Measurements from ENCODE around the gene TMEM91.
"Not testable (repeated sequence)": the region's sequence is repeated elsewhere in the genome, so short reads cannot be mapped to it uniquely, and the experiment has no call there.

The TMEM91 gene

GRCh38 chr19:41403181-41403970, 27.0 kb downstream of the TMEM91 start:
- Histone ChIP-seq H3K4me3 (ENCODE audit: low read depth, low read length) (no peak overlapping the region), H3K4me1 (ENCODE audit: control insufficient read depth, insufficient read depth, low read length) (peaks cover 9% of the 10 kb centered on the region; the same call in 1 of the 2 replicates), H3K27ac (ENCODE audit: low read depth, low read length) (no peak overlapping the region), H3K27me3 (ENCODE audit: control insufficient read depth, insufficient read depth, low read length) (no peaks in the 10 kb centered on the region), H3K9ac (ENCODE audit: low read depth, low read length) (no peak overlapping the region), H3K9me3 (ENCODE audit: control insufficient read depth, insufficient read depth, low read length) (no peaks in the 10 kb centered on the region), H3K36me3 (ENCODE audit: control insufficient read depth, insufficient read depth, low read length) (no peaks in the 10 kb centered on the region)

GRCh38 chr19:41405776-41406175, 29.4 kb downstream of the TMEM91 start:
- no peaks in the 10 kb centered on the region for H3K36me3 ChIP-seq (ENCODE audit: control insufficient read depth, insufficient read depth, low read length)
- 0 out of 2 replicates have a peak, but pooled peaks cover 5% of the 10 kb centered on the region for H3K4me1 ChIP-seq (ENCODE audit: control insufficient read depth, insufficient read depth, low read length)
- H3K27ac ChIP-seq (ENCODE audit: low read depth, low read length): no peak overlapping the region
- H3K9ac ChIP-seq (ENCODE audit: low read depth, low read length): no peak overlapping the region
- H3K27me3 ChIP-seq (ENCODE audit: control insufficient read depth, insufficient read depth, low read length): no peaks in the 10 kb centered on the region
- H3K4me3 ChIP-seq (ENCODE audit: low read depth, low read length): no peak overlapping the region
- no peaks in the 10 kb centered on the region for H3K9me3 ChIP-seq (ENCODE audit: control insufficient read depth, insufficient read depth, low read length)

- H3K27ac ChIP-seq (ENCODE audit: low read depth, low read length): peak overlapping the region; percentile 78
- no peak overlapping the region for H3K4me3 ChIP-seq (ENCODE audit: low read depth, low read length)
- H3K36me3 ChIP-seq (ENCODE audit: control insufficient read depth, insufficient read depth, low read length): no peaks in the 10 kb centered on the region
- no peak overlapping the region for H3K9ac ChIP-seq (ENCODE audit: low read depth, low read length)
- H3K27me3 ChIP-seq (ENCODE audit: control insufficient read depth, insufficient read depth, low read length): no peaks in the 10 kb centered on the region
- H3K4me1 ChIP-seq (ENCODE audit: control insufficient read depth, insufficient read depth, low read length): 0 out of 2 replicates have a peak, but pooled peaks cover 5% of the 10 kb centered on the region
- H3K9me3 ChIP-seq (ENCODE audit: control insufficient read depth, insufficient read depth, low read length): no peaks in the 10 kb centered on the region
Measured at GRCh38 chr19:41407271-41407670, 30.9 kb downstream of the TMEM91 start.

- Histone ChIP-seq H3K27ac (ENCODE audit: low read depth, low read length) (no peak overlapping the region), H3K9ac (ENCODE audit: low read depth, low read length) (no peak overlapping the region), H3K36me3 (ENCODE audit: control insufficient read depth, insufficient read depth, low read length) (no peaks in the 10 kb centered on the region), H3K9me3 (ENCODE audit: control insufficient read depth, insufficient read depth, low read length) (no peaks in the 10 kb centered on the region), H3K4me3 (ENCODE audit: low read depth, low read length) (no peak overlapping the region), H3K27me3 (ENCODE audit: control insufficient read depth, insufficient read depth, low read length) (no peaks in the 10 kb centered on the region), H3K4me1 (ENCODE audit: control insufficient read depth, insufficient read depth, low read length) (0 out of 2 replicates have a peak, but pooled peaks cover 5% of the 10 kb centered on the region)
Measured at GRCh38 chr19:41408256-41408655, 31.9 kb downstream of the TMEM91 start.

- not testable (repeated sequence) for H3K9me3 ChIP-seq (ENCODE audit: control insufficient read depth, insufficient read depth, low read length); H3K4me1 ChIP-seq (ENCODE audit: control insufficient read depth, insufficient read depth, low read length); H3K4me3 ChIP-seq (ENCODE audit: low read depth, low read length); H3K27me3 ChIP-seq (ENCODE audit: control insufficient read depth, insufficient read depth, low read length); H3K27ac ChIP-seq (ENCODE audit: low read depth, low read length); H3K36me3 ChIP-seq (ENCODE audit: control insufficient read depth, insufficient read depth, low read length); H3K9ac ChIP-seq (ENCODE audit: low read depth, low read length)
Measured at GRCh38 chr19:41408846-41409245, 32.5 kb downstream of the TMEM91 start.

GRCh38 chr19:41409288-41409687, 33.0 kb downstream of the TMEM91 start:
- no peak overlapping the region for H3K9ac ChIP-seq (ENCODE audit: low read depth, low read length)
- 0 out of 2 replicates have a peak, but pooled peaks cover 5% of the 10 kb centered on the region for H3K4me1 ChIP-seq (ENCODE audit: control insufficient read depth, insufficient read depth, low read length)
- no peaks in the 10 kb centered on the region for H3K36me3 ChIP-seq (ENCODE audit: control insufficient read depth, insufficient read depth, low read length)
- H3K9me3 ChIP-seq (ENCODE audit: control insufficient read depth, insufficient read depth, low read length): no peaks in the 10 kb centered on the region
- no peak overlapping the region for H3K27ac ChIP-seq (ENCODE audit: low read depth, low read length)
- no peaks in the 10 kb centered on the region for H3K27me3 ChIP-seq (ENCODE audit: control insufficient read depth, insufficient read depth, low read length)
- H3K4me3 ChIP-seq (ENCODE audit: low read depth, low read length): no peak overlapping the region

- H3K27ac ChIP-seq (ENCODE audit: low read depth, low read length): no peak overlapping the region
- no peak overlapping the region for H3K9ac ChIP-seq (ENCODE audit: low read depth, low read length)
- 0 out of 2 replicates have a peak, but pooled peaks cover 5% of the 10 kb centered on the region for H3K4me1 ChIP-seq (ENCODE audit: control insufficient read depth, insufficient read depth, low read length)
Measured at GRCh38 chr19:41410336-41411054, 34.2 kb downstream of the TMEM91 start.

GRCh38 chr19:41411100-41411967, 35.0 kb downstream of the TMEM91 start:
- H3K4me1 ChIP-seq (ENCODE audit: control insufficient read depth, insufficient read depth, low read length): 0 out of 2 replicates have a peak, but pooled peaks cover 5% of the 10 kb centered on the region
- H3K27ac ChIP-seq (ENCODE audit: low read depth, low read length): no peak overlapping the region
- no peaks in the 10 kb centered on the region for H3K27me3 ChIP-seq (ENCODE audit: control insufficient read depth, insufficient read depth, low read length)
- H3K9me3 ChIP-seq (ENCODE audit: control insufficient read depth, insufficient read depth, low read length): no peaks in the 10 kb centered on the region
- H3K9ac ChIP-seq (ENCODE audit: low read depth, low read length): no peak overlapping the region
- no peak overlapping the region for H3K4me3 ChIP-seq (ENCODE audit: low read depth, low read length)
- peaks cover 7% of the 10 kb centered on the region for H3K36me3 ChIP-seq (ENCODE audit: control insufficient read depth, insufficient read depth, low read length)

More at GRCh38 chr19:41410336-41411054, 34.2 kb downstream of the TMEM91 start:
- Histone ChIP-seq H3K4me3 (ENCODE audit: low read depth, low read length) (no peak overlapping the region), H3K27me3 (ENCODE audit: control insufficient read depth, insufficient read depth, low read length) (no peaks in the 10 kb centered on the region), H3K36me3 (ENCODE audit: control insufficient read depth, insufficient read depth, low read length) (peaks cover 2% of the 10 kb centered on the region; the same call in 1 of the 2 replicates), H3K9me3 (ENCODE audit: control insufficient read depth, insufficient read depth, low read length) (no peaks in the 10 kb centered on the region)

GRCh38 chr19:41411968-41412265, 35.6 kb downstream of the TMEM91 start:
- no peak overlapping the region for H3K27ac ChIP-seq (ENCODE audit: low read depth, low read length)
- peaks cover 10% of the 10 kb centered on the region for H3K36me3 ChIP-seq (ENCODE audit: control insufficient read depth, insufficient read depth, low read length)
- no peak overlapping the region for H3K4me3 ChIP-seq (ENCODE audit: low read depth, low read length)
- H3K4me1 ChIP-seq (ENCODE audit: control insufficient read depth, insufficient read depth, low read length): 0 out of 2 replicates have a peak, but pooled peaks cover 5% of the 10 kb centered on the region
- no peaks in the 10 kb centered on the region for H3K27me3 ChIP-seq (ENCODE audit: control insufficient read depth, insufficient read depth, low read length)
- H3K9me3 ChIP-seq (ENCODE audit: control insufficient read depth, insufficient read depth, low read length): no peaks in the 10 kb centered on the region
- no peak overlapping the region for H3K9ac ChIP-seq (ENCODE audit: low read depth, low read length)

- peaks cover 11% of the 10 kb centered on the region for H3K36me3 ChIP-seq (ENCODE audit: control insufficient read depth, insufficient read depth, low read length)
- no peak overlapping the region for H3K9ac ChIP-seq (ENCODE audit: low read depth, low read length)
- no peaks in the 10 kb centered on the region for H3K4me1 ChIP-seq (ENCODE audit: control insufficient read depth, insufficient read depth, low read length)
- no peak overlapping the region for H3K4me3 ChIP-seq (ENCODE audit: low read depth, low read length)
- H3K27me3 ChIP-seq (ENCODE audit: control insufficient read depth, insufficient read depth, low read length): no peaks in the 10 kb centered on the region
- H3K27ac ChIP-seq (ENCODE audit: low read depth, low read length): no peak overlapping the region
- no peaks in the 10 kb centered on the region for H3K9me3 ChIP-seq (ENCODE audit: control insufficient read depth, insufficient read depth, low read length)
Measured at GRCh38 chr19:41412953-41413352, 36.6 kb downstream of the TMEM91 start.
